Cardiac fibroblast (primary cell): ENCODE results near the gene MEFV.

ENCODE experiments used
- DNase-seq, 2 donors: peaks; one replicate each; pipeline versions ENCODE4 v3.0.0 to v3.0.0-alpha.2; 2010; ENCODE audit warnings: low read depth in 2 of 2
- H3K4me3 ChIP-seq, 2 donors: replicated peaks in 1 of 2; 1 replicate in 1 of 2; 2 replicates in 1 of 2; pipeline ENCODE4 v1.5.1; 2011; ENCODE audit warnings: low read depth in 2 of 2, low read length in 2 of 2, mild to moderate bottlenecking in 2 of 2, moderate library complexity in 1 of 2
- CTCF ChIP-seq: IDR thresholded peaks from one replicate; pipeline ENCODE4 v1.5.1; 2011; ENCODE audit warnings: low read depth, mild to moderate bottlenecking, low read length, inconsistent platforms

Gene MEFV

GRCh38 chr16:3249451-3249850 lies 7.0 kb downstream of the MEFV start:
- TF ChIP-seq CTCF: no peak
- DNase-seq: no peak
- no peak overlapping the region for H3K4me3 ChIP-seq

- DNase-seq: no peak
- H3K4me3 ChIP-seq: no peak overlapping the region
- TF ChIP-seq CTCF: no peak
Observed at GRCh38 chr16:3249020-3249419, 7.4 kb downstream of the MEFV start.

DNA sequence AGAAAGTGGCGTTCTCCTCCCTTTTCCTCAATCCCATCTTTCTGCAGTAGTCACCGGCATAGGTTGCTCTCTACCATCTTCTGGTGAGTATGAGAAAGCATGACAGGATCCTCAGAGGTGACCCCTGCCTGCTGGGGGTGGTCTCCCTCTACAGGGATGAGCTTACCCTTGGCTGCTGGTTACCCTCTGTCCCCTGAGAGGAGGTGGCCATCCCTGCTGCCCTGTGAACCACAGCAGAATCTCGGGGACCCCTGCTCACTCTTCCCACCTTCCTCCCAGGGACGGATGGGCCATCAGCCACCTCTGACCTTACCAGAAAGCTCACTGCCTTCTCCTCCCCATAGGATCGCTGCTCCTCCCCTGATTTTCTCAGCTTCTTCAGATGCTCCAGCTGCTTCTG lies 7.8 kb downstream of the MEFV start:
- no peak for DNase-seq
- no peak for TF ChIP-seq CTCF
- no peak overlapping the region for H3K4me3 ChIP-seq

- no peak for DNase-seq
- no peak overlapping the region for H3K4me3 ChIP-seq
- no peak for TF ChIP-seq CTCF
Observed at GRCh38 chr16:3246876-3247275, 9.6 kb downstream of the MEFV start.

- no peak for DNase-seq
- no peak overlapping the region for H3K4me3 ChIP-seq
- TF ChIP-seq CTCF: no peak
Observed at GRCh38 chr16:3246002-3246401, 10.4 kb downstream of the MEFV start.

DNA sequence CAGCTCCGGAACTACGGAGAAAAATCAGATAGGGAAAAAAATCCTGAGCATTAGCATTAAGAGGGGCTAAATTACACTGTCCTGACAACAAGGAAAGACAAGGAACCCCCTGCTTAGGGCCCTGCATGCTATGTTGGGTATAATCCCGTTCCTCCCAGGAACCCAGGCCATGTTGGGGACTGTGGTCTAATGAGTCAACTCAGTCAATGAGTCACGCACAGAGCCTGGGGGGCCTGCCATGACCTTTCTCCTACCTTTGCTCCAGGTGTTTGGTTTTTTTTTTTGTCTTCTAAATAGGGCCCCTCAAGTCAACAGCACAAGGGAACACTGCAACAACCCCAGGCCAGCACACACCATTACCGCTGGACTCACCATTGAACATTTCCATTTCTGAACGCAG lies 12.6 kb downstream of the MEFV start:
- no peak for TF ChIP-seq CTCF
- H3K4me3 ChIP-seq: no peak overlapping the region
- no peak for DNase-seq

DNA sequence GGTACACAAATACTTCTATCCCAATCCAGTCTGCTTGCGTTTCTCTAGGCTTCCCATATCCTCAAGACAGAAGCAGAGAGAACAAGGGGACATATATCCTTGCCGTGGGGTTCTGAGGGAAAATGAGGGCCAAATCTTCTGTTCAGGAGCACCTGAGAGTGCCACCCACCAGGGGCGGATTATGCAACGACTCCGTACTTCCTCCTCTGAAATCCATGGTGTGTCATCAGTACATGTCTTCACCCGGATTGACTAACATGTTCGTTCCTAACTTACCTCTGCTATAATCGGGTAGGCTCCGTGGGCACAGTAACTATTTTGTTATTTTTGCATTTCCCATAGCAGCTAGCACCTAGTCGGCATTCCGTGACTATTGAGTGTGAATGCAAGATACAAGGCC lies 13.7 kb downstream of the MEFV start:
- TF ChIP-seq CTCF: no peak
- no peak overlapping the region for H3K4me3 ChIP-seq
- DNase-seq: no peak
